Endodermal cell (in vitro differentiated cells): ENCODE measurements around the gene STPG3. TPM values are rescaled to one million over a fixed set of nuclear protein-coding genes. Genes with fewer than 3 reads are reported as not detected.

ENCODE experiments used
- DNase-seq: peaks from one replicate; pipeline ENCODE4 v3.0.0-alpha.2; 2017
- H3K27ac ChIP-seq: 2 replicates; pipeline ENCODE4 v1.5.1; 2013; ENCODE audit warnings: mild to moderate bottlenecking, low read depth, low read length, moderate library complexity
- H3K27me3 ChIP-seq: 2 replicates; pipeline ENCODE4 v1.6.1; 2013; ENCODE audit warnings: mild to moderate bottlenecking, low read length, moderate library complexity; ENCODE audit not compliant: insufficient read depth, control insufficient read depth, poor library complexity, severe bottlenecking
- H3K36me3 ChIP-seq: 2 replicates; pipeline ENCODE4 v1.7.0; 2013; ENCODE audit warnings: mild to moderate bottlenecking, low read length, moderate library complexity; ENCODE audit not compliant: control insufficient read depth, insufficient read depth
- H3K4me1 ChIP-seq: one replicate; pipeline ENCODE4 v1.7.0; 2013; ENCODE audit warnings: low read length; ENCODE audit not compliant: control insufficient read depth, insufficient read depth
- H3K4me3 ChIP-seq: 2 replicates; pipeline ENCODE4 v1.5.1; 2013; ENCODE audit warnings: mild to moderate bottlenecking, low read length, moderate library complexity
- H3K9ac ChIP-seq: 2 replicates; pipeline ENCODE4 v1.6.1; 2013; ENCODE audit warnings: mild to moderate bottlenecking, low read length, moderate library complexity; ENCODE audit not compliant: poor library complexity, severe bottlenecking; ENCODE audit errors: extremely low read depth
- H3K9me3 ChIP-seq: 2 replicates; pipeline ENCODE4 v1.6.1; 2013; ENCODE audit warnings: mild to moderate bottlenecking, low read length, moderate library complexity; ENCODE audit not compliant: control insufficient read depth
- H3K27ac Mint-ChIP-seq: 2 replicates; pipeline ENCODE4 v1.8.0; 2020; ENCODE audit warnings: mixed read lengths
- H3K27me3 Mint-ChIP-seq: 2 replicates; pipeline ENCODE4 v1.8.0; 2021; ENCODE audit warnings: mild to moderate bottlenecking, mixed read lengths; ENCODE audit not compliant: insufficient read depth
- H3K36me3 Mint-ChIP-seq: 2 replicates; pipeline ENCODE4 v1.8.0; 2020; ENCODE audit warnings: low read depth, mixed read lengths
- H3K4me1 Mint-ChIP-seq: 2 replicates; pipeline ENCODE4 v1.8.0; 2020; ENCODE audit warnings: mixed read lengths
- H3K4me3 Mint-ChIP-seq: 2 replicates; pipeline ENCODE4 v1.8.0; 2020; ENCODE audit warnings: mild to moderate bottlenecking, moderate library complexity, mixed read lengths
- H3K9me3 Mint-ChIP-seq: 2 replicates; pipeline ENCODE4 v1.8.0; 2020; ENCODE audit warnings: mild to moderate bottlenecking, mixed read lengths
- WGBS, 2 experiments: methylation state at CpG; one replicate each; pipeline versions ENCODE4 v1.1.5 to v1.1.7; 2013; ENCODE audit warnings: missing lambda C conversion rate in 2 of 2, mixed read lengths in 1 of 2; ENCODE audit not compliant: insufficient coverage in 1 of 2, insufficient read length in 1 of 2; 5-methylcytosine and 5-hydroxymethylcytosine counted together
- total RNA-seq, 2 donors: library from RNA; stranded (reverse); fragmentation: NEBNext Ultra II Directional in 1 of 2; extraction: Animal tissue kit (Norgen Biotek cat#: 25700) in 1 of 2; gene quantifications; 2 replicates in 1 of 2; 3 replicates in 1 of 2; pipeline ENCODE4 v1.2.1, GENCODE V29; 2021
- TF ChIP-seq, protein P1 (sequence below): fragments of 200-600 bp; sonication (generic); conservative IDR thresholded peaks from 2 replicates; pipeline ENCODE4 v1.5.0; 2021; ENCODE audit warnings: antibody characterized with exemption, mild to moderate bottlenecking

STPG3 gene
- total RNA-seq, 2 donors from 2014 or later = not detected

DNA sequence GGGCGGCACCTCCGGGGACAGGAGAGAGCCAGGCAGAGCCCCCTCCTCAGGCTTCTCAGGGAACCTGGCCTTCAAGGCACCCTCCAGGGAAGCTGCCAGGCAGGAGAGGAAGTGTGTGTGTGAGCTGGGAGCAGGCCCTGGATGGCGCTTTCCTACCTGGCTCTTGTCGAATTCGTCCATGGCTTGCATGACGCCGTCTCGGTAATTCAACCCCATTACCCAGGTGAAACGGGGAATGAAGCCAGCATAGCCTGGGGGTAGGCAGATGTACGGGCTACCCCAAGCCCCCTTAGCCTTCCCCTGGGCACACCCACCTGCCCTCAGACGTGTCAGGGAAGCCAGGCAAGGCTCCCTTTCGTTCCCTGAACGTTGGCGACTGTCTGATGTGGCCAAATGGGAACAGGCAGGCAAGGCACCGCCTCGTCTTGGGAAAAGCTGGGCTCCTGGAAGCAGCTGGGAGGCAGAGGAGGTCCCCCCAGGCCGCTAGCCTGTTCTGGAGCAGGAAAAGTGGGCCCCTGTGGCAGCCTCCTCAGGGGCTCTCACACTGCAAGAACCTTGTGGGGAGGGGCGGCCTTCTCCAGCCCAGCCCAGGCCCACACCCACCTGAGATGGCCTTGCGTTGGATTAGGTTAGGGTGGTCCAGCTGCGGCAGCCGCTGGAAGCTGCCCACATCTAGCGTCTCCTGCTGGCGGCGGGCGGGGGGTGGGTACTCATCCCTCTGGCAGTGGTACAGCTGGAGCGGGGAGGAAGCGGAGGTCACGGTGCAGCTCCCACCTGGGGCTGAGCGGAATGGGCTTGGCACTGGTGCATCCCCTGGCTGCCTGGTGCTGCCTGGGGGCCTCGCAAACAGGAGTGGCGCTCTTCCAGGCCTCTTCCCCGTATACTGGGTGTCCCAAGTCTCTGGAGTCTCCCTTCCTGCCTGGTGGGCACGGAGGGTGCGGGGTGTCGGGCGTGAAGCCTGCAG, 6.3 kb upstream of the STPG3 start:
- Histone ChIP-seq H3K4me3 (peak overlapping the region; percentile 92), H3K9ac (no peak overlapping the region), H3K36me3 (peaks cover 22% of the 10 kb centered on the region), H3K27me3 (no peaks in the 10 kb centered on the region), H3K27ac (no peak overlapping the region), H3K4me1 (peaks cover 14% of the 10 kb centered on the region), H3K9me3 (no peaks in the 10 kb centered on the region)
- peaks cover 37% of the 10 kb centered on the region for H3K4me1 Mint-ChIP-seq
- DNase-seq = peak; percentile 76
- H3K27ac Mint-ChIP-seq = peak overlapping the region; percentile 70
- WGBS, 2 experiments = 77 to 82% methylated on average over 31 to 36 of the region's 36 CpGs
- TF ChIP-seq, protein P1, sequence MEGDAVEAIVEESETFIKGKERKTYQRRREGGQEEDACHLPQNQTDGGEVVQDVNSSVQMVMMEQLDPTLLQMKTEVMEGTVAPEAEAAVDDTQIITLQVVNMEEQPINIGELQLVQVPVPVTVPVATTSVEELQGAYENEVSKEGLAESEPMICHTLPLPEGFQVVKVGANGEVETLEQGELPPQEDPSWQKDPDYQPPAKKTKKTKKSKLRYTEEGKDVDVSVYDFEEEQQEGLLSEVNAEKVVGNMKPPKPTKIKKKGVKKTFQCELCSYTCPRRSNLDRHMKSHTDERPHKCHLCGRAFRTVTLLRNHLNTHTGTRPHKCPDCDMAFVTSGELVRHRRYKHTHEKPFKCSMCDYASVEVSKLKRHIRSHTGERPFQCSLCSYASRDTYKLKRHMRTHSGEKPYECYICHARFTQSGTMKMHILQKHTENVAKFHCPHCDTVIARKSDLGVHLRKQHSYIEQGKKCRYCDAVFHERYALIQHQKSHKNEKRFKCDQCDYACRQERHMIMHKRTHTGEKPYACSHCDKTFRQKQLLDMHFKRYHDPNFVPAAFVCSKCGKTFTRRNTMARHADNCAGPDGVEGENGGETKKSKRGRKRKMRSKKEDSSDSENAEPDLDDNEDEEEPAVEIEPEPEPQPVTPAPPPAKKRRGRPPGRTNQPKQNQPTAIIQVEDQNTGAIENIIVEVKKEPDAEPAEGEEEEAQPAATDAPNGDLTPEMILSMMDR = no peak
- H3K4me3 Mint-ChIP-seq = peak overlapping the region; percentile 85
- peaks cover 4% of the 10 kb centered on the region for H3K27me3 Mint-ChIP-seq
- H3K36me3 Mint-ChIP-seq = peaks cover 19% of the 10 kb centered on the region
- no peaks in the 10 kb centered on the region for H3K9me3 Mint-ChIP-seq

DNA sequence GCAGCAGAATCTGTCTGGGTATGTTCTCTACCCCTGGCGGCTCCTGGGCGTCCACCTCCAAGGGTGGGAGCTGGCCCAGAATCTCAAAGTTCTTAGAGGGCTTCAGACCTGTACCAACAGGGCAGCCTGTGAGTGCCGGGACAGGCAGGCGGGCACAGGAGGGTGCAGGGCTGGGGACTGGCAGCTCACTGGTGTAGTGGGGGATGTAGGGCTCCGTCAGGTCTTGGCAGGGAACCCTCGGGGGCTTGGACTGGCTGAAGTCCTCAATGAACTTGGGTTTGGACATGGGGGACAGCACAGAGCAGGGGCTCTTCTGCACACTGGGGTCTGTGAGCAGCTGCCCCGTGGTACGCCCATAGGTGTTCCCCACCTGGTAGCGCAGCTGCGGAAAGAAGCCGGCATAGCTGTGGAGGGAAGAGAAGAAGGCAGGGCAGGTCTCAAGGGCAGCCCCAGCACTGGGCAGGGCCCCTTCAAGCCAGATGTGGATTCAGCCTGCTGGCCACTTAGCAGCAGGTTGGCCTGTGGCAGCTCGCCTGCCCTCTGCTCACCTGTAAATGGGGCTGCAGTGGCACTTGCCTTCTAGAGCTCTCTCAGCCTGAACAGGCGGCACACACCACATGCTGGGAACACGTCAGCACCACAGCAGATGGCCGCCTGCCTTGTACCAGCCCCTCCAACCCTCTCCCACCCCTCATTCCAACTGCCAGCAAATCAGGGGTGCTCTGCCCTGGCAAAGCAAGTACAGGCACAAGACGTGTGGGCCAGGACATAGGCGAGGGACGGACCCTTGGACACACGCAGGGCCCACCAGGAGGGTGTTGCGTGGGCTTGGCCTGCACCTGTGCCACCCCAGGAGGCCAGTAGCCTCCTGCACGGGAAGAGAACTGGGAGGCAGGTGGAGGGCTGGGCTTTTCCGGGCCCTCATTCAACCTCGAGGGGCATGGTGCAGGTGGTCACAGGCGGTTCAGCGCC, 5.3 kb upstream of the STPG3 start:
- peaks cover 19% of the 10 kb centered on the region for H3K36me3 Mint-ChIP-seq
- 91 to 98% methylated on average over 13 to 25 of the region's 25 CpGs for WGBS, 2 experiments
- H3K27ac Mint-ChIP-seq = no peak overlapping the region
- DNase-seq = peak; percentile 55
- TF ChIP-seq, protein P1 = no peak
- no peak overlapping the region for H3K4me3 Mint-ChIP-seq
- Histone ChIP-seq H3K4me3 (no peak overlapping the region), H3K27me3 (no peaks in the 10 kb centered on the region), H3K27ac (no peak overlapping the region), H3K9ac (no peak overlapping the region), H3K9me3 (no peaks in the 10 kb centered on the region), H3K36me3 (peaks cover 22% of the 10 kb centered on the region), H3K4me1 (peaks cover 14% of the 10 kb centered on the region)
- peaks cover 43% of the 10 kb centered on the region for H3K4me1 Mint-ChIP-seq
- no peaks in the 10 kb centered on the region for H3K9me3 Mint-ChIP-seq
- H3K27me3 Mint-ChIP-seq = peaks cover 4% of the 10 kb centered on the region

DNA sequence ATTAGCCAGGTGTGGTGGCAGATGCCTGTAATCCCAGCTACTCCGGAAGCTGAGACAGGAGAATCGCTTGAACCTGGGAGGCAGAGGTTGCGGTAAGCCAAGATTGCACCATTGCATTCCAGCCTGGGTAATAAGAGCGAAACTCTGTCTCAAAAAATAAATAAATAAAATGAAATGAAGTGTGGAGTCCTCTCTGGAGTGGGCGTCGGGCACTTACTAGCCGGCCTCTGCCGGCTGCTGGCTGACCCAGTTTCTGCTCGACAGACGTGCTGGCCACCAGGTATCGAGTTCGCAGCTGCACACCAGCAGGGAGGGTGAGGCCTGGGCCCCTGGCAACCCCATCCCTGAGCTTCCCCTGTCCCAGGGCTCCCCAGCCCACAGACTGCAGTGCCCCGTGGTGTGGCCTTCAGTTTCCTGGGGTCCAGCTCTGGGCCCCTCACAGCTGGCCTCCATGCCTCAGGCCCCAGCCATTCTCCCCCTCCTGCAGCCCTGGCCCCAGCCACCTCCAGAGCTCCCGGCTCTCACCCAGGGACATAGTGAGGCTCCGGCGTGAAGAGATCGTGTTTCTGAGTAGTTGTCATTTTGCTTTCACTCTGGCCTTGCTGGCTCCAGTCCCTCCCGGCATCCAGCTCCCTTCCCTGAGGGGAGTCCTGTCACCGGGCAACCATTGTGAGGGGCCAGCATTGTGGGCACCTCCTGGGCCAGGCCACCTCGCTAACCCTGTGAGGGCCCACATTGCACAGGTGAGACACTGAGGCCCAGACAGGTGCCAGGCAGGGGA, 3.8 kb upstream of the STPG3 start:
- TF ChIP-seq, protein P1 = no peak
- Histone ChIP-seq H3K9me3 (no peaks in the 10 kb centered on the region), H3K4me1 (peaks cover 18% of the 10 kb centered on the region), H3K27me3 (no peaks in the 10 kb centered on the region), H3K4me3 (no peak overlapping the region), H3K36me3 (peaks cover 17% of the 10 kb centered on the region), H3K27ac (no peak overlapping the region), H3K9ac (no peak overlapping the region)
- Mint-ChIP-seq H3K9me3 (no peaks in the 10 kb centered on the region), H3K36me3 (peaks cover 16% of the 10 kb centered on the region), H3K4me1 (peaks cover 44% of the 10 kb centered on the region), H3K4me3 (no peak overlapping the region), H3K27ac (no peak overlapping the region), H3K27me3 (peaks cover 4% of the 10 kb centered on the region)
- no peak for DNase-seq
- WGBS, 2 experiments = 74 to 80% methylated on average over 13 to 20 of the region's 20 CpGs
